Testis (tissue), 3 donors: ENCODE data around the gene EDA. TPM values are rescaled to one million over a fixed set of nuclear protein-coding genes. Genes with fewer than 3 reads are reported as not detected.

ENCODE experiments used
- DNase-seq: peaks from one replicate; pipeline ENCODE4 v3.0.0-alpha.2; 2019
- H3K27ac ChIP-seq, 2 donors: fragments of 200-600 bp; sonication (generic); one replicate each; pipeline ENCODE4 v1.5.1; 2019
- H3K27me3 ChIP-seq: fragments of 200-600 bp; sonication (generic); one replicate; pipeline ENCODE4 v1.5.1; 2019
- H3K36me3 ChIP-seq: fragments of 200-600 bp; sonication (generic); one replicate; pipeline ENCODE4 v1.5.1; 2017; ENCODE audit warnings: low read depth; ENCODE audit errors: missing control alignments
- H3K4me1 ChIP-seq: fragments of 200-600 bp; sonication (generic); one replicate; pipeline ENCODE4 v1.5.1; 2019
- H3K4me3 ChIP-seq, 2 donors: fragments of 200-600 bp; sonication (generic); one replicate each; pipeline ENCODE4 v1.5.1; 2017 to 2019
- H3K9me3 ChIP-seq: fragments of 200-600 bp; sonication (generic); one replicate; pipeline ENCODE4 v1.5.1; 2017
- CTCF ChIP-seq, 3 experiments: fragments of 450-650 bp in 2 of 3; fragments of 200-600 bp in 1 of 3; sonication (generic) in 1 of 3; IDR thresholded peaks; one replicate each; pipeline ENCODE4 v1.5.1; 2016 to 2019; ENCODE audit warnings: antibody characterized with exemption in 3 of 3, mild to moderate bottlenecking in 2 of 3, moderate library complexity in 1 of 3
- POLR2A ChIP-seq: fragments of 450-650 bp; IDR thresholded peaks from one replicate; pipeline ENCODE4 v1.6.1; 2017; ENCODE audit warnings: antibody characterized with exemption, mild to moderate bottlenecking, moderate library complexity
- WGBS, 2 donors: methylation state at CpG; one replicate each; pipeline ENCODE4 v1.1.5; 2018; 5-methylcytosine and 5-hydroxymethylcytosine counted together
- intact Hi-C: fragments of 100-400 bp; cut with DNase I; formaldehyde crosslinking; loops from one replicate; pipeline ENCODE4 v1.15.1; 2023; ENCODE audit warnings: low total_unique reads
- polyA plus RNA-seq: library from polyadenylated mRNA; stranded (reverse); fragments of 350-450 nt; fragmentation: Illumina TruSeq; extraction: RNeasy Lipid Tissue Mini Kit (QIAGEN cat#74804); gene quantifications from one replicate; pipeline ENCODE4 v1.2.3, GENCODE V29; 2014; ENCODE audit warnings: low read depth, low replicate concordance; ENCODE audit not compliant: insufficient read depth
- total RNA-seq, 2 donors: library from RNA; depleted of rRNA; stranded (reverse); fragments of >200 nt; gene quantifications; one replicate each; pipeline ENCODE4 v1.2.3, GENCODE V29; 2016

EDA gene
- total and polyA plus RNA-seq, 3 donors from 2014 or later = 3.0 to 4.6 (median 4.3) TPM

DNA sequence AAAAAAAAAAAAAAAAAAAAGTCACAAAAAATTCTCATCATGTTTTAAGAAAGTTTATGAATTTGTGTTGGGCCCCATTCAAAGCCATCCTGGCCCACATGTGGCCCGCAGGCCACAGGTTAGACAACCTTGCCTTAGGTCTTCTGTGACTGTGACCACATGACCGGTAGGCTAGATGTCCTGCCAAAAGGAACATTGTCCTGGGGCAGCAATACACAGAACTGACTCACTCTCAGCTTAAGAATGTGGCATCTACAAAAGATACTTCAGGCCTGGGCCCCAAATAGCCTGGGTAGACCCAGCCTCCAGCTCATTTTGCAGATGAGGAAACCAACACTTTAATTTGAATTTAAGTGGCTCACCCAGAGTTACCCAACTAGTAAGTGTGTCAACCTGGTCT is 423.8 kb downstream of the EDA start:
- Histone ChIP-seq H3K4me1 (no peaks in the 10 kb centered on the region), H3K27ac (no peak overlapping the region), H3K36me3 (no peaks in the 10 kb centered on the region), H3K4me3 (no peak overlapping the region), H3K27me3 (no peaks in the 10 kb centered on the region), H3K9me3 (no peaks in the 10 kb centered on the region)
- TF ChIP-seq POLR2A (no peak), CTCF (IDR thresholded peaks at IDR 0.05) (no peak)
- WGBS, 2 donors = 66 to 81% methylated on average over 2 of the region's 2 CpGs
- intact Hi-C loops = loop anchor here (5.0 kb wide), 1 partner anchor 58 kb away; no protein-coding TSS in a partner anchor
- no peak for DNase-seq

GRCh38 chrX:70041993-70042392 is 426.1 kb downstream of the EDA start:
- Histone ChIP-seq H3K4me3 (no peak overlapping the region), H3K36me3 (no peaks in the 10 kb centered on the region), H3K9me3 (no peaks in the 10 kb centered on the region), H3K27me3 (no peaks in the 10 kb centered on the region), H3K4me1 (no peaks in the 10 kb centered on the region), H3K27ac (no peak overlapping the region)
- WGBS, 2 donors = 85% methylated on average over 6 of the region's 6 CpGs; no CpG with 5 or more reads in 1 of the 2 donors
- no peak for DNase-seq
- TF ChIP-seq CTCF (IDR thresholded peaks at IDR 0.05) = no peak
- TF ChIP-seq POLR2A = no peak
- intact Hi-C loops = no loop called here

GRCh38 chrX:70042399-70043371 is 426.8 kb downstream of the EDA start:
- WGBS, 2 donors = 74 to 84% methylated on average over 5 to 7 of the region's 11 CpGs
- Histone ChIP-seq H3K27me3 (no peaks in the 10 kb centered on the region), H3K9me3 (no peaks in the 10 kb centered on the region), H3K27ac (no peak overlapping the region), H3K36me3 (no peaks in the 10 kb centered on the region), H3K4me1 (no peaks in the 10 kb centered on the region), H3K4me3 (no peak overlapping the region)
- intact Hi-C loops = no loop called here
- TF ChIP-seq POLR2A = no peak
- TF ChIP-seq CTCF (IDR thresholded peaks at IDR 0.05) = no peak
- DNase-seq = no peak

GRCh38 chrX:70043685-70044084 is 427.8 kb downstream of the EDA start:
- WGBS, 2 donors = 94 to 100% methylated on average over 1 to 2 of the region's 9 CpGs
- no peaks in the 10 kb centered on the region for H3K9me3 ChIP-seq
- H3K27me3 ChIP-seq = no peaks in the 10 kb centered on the region
- intact Hi-C loops = no loop called here
- H3K27ac ChIP-seq = no peak overlapping the region
- no peaks in the 10 kb centered on the region for H3K4me1 ChIP-seq
- TF ChIP-seq CTCF (IDR thresholded peaks at IDR 0.05) (no peak), POLR2A (no peak)
- no peak for DNase-seq
- no peaks in the 10 kb centered on the region for H3K36me3 ChIP-seq
- no peak overlapping the region for H3K4me3 ChIP-seq
